NT2/D1 (cell line): ENCODE data around the gene TCHP.

Source experiments
- SUZ12 ChIP-seq: IDR thresholded peaks from 2 replicates; pipeline ENCODE4 v1.6.1; 2011; ENCODE audit not compliant: insufficient read length, insufficient read depth; ENCODE audit errors: extremely low read depth
- YY1 ChIP-seq: IDR thresholded peaks from 2 replicates; pipeline ENCODE4 v1.6.1; 2011; ENCODE audit not compliant: insufficient read length, insufficient read depth
- ZNF274 ChIP-seq: IDR thresholded peaks from 2 replicates; pipeline ENCODE4 v1.6.1; 2011; ENCODE audit warnings: mild to moderate bottlenecking, low read depth, low read length

DNA sequence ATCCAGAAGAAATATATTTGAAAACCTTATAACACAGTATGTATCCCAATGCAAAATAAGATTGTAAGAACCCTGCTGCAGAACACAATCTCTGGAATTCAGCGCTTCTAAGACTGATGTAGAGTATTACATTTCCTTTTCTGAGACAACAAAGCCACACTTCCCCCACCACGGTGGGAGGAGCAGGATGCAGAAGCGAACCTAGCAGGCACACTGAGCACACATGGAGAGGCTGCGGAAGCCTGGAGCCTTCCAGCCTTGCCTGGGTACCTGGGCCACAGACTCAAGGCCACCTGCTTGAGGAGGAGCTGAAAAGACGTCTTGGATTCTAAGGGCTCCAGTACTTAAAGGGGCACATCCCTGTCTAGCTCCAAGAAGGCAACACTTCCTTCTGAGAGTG, 46.4 kb downstream of the TCHP start:
- TF ChIP-seq ZNF274 = no peak
- TF ChIP-seq YY1 = no peak
- no peak for TF ChIP-seq SUZ12
